Gastrocnemius medialis (tissue), 4 donors: Measurements from ENCODE around the gene ZNRD2.

Experiments
- POLR2A ChIP-seq, 2 donors: fragments of 450-650 bp; IDR thresholded peaks; one replicate each; pipeline ENCODE4 v1.6.1; 2017; ENCODE audit warnings: antibody characterized with exemption in 2 of 2, mild to moderate bottlenecking in 2 of 2, moderate library complexity in 2 of 2
- TF ChIP-seq, protein P1 (sequence below), 5 experiments: fragments of 450-650 bp in 3 of 5; fragments of 200-600 bp in 2 of 5; sonication (generic) in 2 of 5; IDR thresholded peaks in 4 of 5; conservative IDR thresholded peaks in 1 of 5; 1 replicate in 4 of 5; 2 replicates in 1 of 5; pipeline ENCODE4 v1.5.1; 2016 to 2019; ENCODE audit warnings: antibody characterized with exemption in 5 of 5, mild to moderate bottlenecking in 3 of 5, moderate library complexity in 3 of 5

DNA sequence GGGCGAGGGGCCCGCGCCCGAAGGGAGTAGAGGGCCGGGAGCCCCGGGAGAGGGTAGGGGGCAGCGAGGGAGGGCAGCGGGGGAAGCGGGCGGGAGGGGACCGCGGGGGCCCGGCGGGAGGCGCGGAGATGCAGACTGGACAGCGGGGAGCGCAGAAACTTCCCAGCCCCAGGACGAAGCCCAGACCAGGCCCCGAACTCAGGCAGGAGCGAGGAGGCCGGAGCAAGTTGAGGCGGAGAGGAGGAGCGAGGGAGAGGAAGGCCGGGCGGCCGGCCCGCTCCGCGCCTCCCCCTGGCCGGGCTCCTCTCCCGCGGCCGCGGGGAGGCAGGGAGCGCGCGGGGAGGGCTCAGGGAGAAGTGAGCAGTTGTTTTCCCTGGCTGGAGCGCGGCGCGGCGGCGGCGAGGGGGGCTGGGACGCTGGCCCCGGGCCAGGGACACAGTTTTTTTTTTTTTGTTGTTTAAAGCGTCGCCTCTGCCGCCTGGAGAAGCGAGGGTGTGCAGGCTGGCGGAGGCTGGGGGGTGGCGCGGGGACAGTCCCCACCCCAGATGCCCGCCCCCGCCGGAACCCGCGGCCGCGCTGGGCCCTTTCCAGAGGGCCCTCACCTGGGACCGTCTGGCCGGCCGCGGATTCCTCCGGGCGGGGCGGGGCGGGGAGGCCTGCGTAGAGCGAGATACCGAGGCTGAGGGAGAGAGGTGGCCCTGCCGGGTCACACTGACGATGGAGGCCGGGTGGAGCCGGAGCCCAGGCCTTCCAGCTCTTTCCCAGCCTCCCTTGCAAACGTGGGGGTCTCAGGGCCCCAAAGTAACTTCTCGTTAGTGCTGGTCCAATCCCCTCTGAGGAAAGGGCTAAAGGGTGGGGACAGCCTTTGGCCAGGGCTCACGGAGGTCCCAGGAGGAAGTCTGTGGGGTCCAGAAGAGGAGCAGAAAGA lies 12.0 kb upstream of the ZNRD2 start, which contains the start of gene LTBP3:
- TF ChIP-seq, protein P1, sequence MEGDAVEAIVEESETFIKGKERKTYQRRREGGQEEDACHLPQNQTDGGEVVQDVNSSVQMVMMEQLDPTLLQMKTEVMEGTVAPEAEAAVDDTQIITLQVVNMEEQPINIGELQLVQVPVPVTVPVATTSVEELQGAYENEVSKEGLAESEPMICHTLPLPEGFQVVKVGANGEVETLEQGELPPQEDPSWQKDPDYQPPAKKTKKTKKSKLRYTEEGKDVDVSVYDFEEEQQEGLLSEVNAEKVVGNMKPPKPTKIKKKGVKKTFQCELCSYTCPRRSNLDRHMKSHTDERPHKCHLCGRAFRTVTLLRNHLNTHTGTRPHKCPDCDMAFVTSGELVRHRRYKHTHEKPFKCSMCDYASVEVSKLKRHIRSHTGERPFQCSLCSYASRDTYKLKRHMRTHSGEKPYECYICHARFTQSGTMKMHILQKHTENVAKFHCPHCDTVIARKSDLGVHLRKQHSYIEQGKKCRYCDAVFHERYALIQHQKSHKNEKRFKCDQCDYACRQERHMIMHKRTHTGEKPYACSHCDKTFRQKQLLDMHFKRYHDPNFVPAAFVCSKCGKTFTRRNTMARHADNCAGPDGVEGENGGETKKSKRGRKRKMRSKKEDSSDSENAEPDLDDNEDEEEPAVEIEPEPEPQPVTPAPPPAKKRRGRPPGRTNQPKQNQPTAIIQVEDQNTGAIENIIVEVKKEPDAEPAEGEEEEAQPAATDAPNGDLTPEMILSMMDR (IDR thresholded peaks at IDR 0.05 in 4 of 5, conservative IDR thresholded peaks at IDR 0.05 in 1 of 5), result peak in 3 of 5 experiments; percentile 18 to 27 (median 24)
- TF ChIP-seq POLR2A (IDR thresholded peaks at IDR 0.05), result peak; percentile 52 to 54
